HK-2 (cell line): ENCODE measurements around the gene MORF4L1.
A peak's percentile ranks its signal among the peaks of the same experiment; 100 is the strongest.
"Not testable (repeated sequence)": the region's sequence is repeated elsewhere in the genome, so short reads cannot be mapped to it uniquely, and the experiment has no call there.

Experiments
- DNase-seq: peaks from one replicate; pipeline ENCODE4 v3.0.0-alpha.2; 2018; ENCODE audit not compliant: unreplicated experiment

The MORF4L1 gene

DNA sequence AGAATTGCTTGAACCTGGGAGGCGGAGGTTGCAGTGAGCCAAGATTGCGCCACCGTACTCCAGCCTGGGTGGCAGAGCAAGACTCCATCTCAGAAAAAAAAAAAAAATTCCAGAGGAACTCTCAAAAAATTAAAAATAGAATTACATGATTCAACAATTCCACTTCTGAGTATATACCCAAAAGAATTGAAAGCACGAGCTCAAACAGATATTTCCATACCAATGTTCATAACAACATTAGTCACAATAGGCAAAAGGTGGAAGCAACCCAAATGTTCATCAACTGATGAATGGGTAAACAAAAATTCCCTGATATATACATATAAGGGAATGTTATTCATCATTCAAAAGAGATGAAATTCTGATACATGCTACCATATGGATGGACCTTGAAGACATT lies 16.9 kb upstream of the MORF4L1 start:
- no peak for DNase-seq

DNA sequence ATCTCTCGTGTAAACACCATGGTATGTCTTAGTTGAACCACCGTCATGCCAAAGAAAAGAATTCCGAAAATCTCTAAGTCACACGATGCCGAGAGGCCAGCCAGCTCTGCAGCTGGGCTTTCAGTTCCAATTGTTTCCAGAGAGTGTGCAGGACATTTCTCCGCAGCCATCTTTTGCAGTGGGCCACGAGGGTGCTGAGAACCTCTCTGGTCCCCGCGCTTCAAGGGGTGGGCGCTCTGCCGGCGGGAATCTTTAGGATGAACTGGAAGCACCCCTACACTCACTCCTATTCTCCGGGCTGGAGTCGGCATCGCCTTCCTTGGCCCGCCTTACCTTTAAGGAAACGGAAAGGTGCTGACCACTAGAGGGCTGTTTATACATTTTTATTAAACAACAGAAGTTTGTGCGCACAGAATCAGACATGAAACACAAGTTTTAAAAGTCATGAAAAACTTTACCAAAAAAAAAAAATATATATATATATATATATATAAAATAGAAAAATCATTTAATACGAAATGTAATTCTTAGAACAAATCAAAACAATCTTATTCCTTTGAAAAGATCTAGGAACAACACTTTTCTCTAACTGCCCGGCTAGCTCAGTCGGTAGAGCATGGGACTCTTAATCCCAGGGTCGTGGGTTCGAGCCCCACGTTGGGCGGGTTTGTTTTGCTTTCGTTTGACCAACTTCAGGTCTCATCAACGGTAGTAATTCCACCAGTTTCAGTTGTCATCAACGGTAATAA lies 12.5 kb upstream of the MORF4L1 start:
- peak; percentile 71 for DNase-seq

DNA sequence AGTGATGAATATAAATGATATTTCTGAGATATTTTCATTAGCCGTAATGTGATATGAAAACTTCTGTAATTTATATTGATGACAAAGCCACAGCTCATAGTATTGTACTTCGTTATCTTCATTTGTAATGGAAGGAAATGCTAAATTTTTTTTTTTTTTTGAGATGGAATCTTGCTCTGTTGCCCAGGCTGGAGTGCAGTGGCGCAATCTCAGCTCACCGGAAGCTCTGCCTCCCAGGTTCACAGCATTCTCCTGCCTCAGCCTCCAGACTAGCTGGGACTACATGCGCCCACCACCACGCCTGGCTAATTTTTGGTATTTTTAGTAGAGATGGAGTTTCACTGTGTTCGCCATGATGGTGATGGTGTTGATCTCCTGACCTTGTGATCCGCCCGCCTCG lies 7.1 kb upstream of the MORF4L1 start:
- DNase-seq = not testable (repeated sequence)

GRCh38 chr15:78866031-78866430 lies 6.7 kb upstream of the MORF4L1 start:
- DNase-seq = not testable (repeated sequence)

GRCh38 chr15:78866803-78867202 lies 5.9 kb upstream of the MORF4L1 start:
- no peak for DNase-seq

GRCh38 chr15:78868366-78868765 lies 4.3 kb upstream of the MORF4L1 start:
- no peak for DNase-seq

- DNase-seq = not testable (repeated sequence)
Observed at GRCh38 chr15:78871483-78872127, 1.1 kb upstream of the MORF4L1 start.

- DNase-seq = peak; percentile 79
Observed at GRCh38 chr15:78872972-78873792, 492 bp downstream of the MORF4L1 start.

DNA sequence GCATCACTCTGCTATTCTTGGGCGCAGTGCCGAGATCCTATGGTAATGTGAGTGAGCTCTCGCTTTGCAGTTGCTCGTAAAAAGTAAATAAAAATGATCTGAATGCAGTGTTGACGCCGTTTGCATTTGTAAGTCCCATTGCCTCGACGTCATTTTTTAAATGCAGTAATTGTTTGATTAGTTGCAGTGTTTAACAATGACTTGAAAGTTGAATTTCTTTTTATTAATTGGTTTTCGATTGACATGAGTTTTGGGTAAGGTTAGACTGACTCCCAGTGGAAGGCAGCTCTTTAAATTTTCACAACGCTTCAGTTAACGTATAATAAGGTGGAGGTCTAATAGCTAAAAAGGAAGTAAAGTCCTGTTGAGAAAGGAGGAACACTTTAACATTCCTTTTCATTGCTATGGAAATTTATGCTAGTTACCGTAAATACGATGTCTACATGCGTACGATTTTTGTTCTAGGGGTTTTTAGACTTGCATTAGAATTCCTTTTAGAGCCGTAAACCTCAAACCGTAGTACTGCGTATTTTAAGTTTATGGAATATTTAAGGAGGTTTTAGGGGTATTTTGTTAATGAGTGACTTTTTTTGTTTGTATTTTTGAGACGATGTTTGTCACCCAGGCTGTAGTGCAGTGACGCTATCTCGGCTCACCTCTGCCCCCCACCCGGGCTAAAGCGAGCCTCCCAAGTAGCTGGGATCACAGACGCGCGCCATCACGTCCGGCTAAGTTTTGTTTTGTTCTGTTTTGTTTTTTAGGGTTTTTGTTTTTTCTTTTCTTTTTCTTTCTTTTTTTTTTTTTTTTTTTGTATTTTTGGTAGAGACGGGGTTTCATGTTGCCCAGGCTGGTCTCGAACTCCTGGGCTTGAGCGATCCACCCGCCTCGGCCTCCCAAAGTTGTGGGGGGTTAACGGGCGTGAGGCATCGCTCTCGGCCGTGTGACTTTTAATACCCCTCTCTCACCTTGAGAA lies 1.4 kb downstream of the MORF4L1 start:
- DNase-seq = no peak

GRCh38 chr15:78875107-78875914 lies 2.6 kb downstream of the MORF4L1 start:
- no peak for DNase-seq

DNA sequence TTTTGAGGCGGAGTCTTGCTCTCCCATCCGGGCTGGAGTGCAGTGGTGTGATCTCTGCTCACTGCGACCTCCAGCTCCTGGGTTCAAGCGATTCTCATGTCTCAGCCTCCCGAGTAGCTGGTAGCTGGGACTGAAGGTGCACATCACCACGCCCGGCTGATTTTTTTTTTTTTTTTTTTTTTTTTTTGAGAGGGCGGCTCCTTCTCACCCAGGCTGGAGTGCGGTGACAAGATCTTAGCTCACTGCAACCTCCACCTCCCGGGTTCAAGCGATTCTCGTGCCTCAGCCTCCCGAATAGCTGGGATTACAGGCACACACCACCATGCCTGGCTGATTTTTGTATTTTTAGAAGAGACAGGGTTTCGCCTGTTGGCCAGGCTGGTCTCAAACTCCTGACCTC lies 4.3 kb downstream of the MORF4L1 start:
- not testable (repeated sequence) for DNase-seq

- no peak for DNase-seq
Observed at GRCh38 chr15:78878356-78878755, 5.7 kb downstream of the MORF4L1 start.

GRCh38 chr15:78879517-78880241 lies 7.0 kb downstream of the MORF4L1 start:
- DNase-seq = no peak

GRCh38 chr15:78880242-78880533 lies 7.5 kb downstream of the MORF4L1 start:
- no peak for DNase-seq

DNA sequence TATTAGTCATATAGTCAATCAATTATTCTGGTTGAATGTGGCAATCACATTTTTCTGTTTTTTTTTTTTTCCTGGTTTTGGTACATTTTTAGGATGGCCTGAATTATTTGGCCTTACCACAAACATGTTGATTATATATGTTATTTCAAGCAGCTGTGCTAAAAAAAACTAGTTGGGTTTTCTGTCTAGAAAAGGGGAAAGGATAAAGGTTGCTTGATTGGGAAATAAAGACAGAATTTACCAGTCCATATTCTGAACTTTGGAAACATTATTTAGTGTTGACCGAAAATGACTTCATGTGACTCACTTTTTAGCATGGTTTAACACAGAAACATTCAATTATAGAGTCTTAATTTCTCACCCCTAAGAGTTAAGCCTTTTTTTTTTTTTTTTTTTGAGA lies 8.1 kb downstream of the MORF4L1 start:
- no peak for DNase-seq

- no peak for DNase-seq
Observed at GRCh38 chr15:78881681-78882080, 9.0 kb downstream of the MORF4L1 start.

DNA sequence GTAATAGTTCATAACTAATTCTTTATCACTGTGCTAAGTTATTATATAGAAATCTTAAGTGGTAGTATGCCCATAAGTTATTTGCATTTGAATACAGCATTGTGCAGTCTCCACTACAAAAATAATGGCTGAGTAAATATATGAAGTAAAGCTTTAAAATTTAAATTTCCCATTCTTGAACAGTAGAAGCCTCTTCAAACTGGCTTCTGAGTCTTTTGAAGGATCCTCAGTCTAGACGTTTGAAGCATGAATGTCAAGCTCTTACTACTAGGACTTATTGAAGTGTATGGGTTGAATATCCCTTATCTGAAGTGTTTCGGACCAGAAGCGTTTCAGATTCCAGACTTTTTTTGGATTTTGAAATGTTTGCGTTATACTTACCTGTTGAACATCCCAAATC lies 16.3 kb downstream of the MORF4L1 start:
- no peak for DNase-seq

DNA sequence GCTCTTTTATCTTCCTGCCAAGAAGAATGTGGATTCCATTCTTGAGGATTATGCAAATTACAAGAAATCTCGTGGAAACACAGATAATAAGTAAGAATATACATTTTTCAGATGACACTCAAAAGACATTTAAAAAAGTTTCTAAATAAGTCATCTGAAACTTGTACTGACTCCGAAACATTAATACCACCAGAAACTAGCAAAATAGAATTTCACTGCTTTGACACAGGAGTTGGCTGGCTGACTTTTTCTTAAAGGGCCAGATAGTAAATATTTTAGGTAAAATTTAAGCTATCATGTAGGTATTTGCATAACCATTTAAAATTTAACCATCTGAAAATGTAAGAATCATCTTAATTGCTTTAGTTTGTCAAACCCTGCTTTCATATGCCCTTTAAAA lies 20.8 kb downstream of the MORF4L1 start:
- no peak for DNase-seq

DNA sequence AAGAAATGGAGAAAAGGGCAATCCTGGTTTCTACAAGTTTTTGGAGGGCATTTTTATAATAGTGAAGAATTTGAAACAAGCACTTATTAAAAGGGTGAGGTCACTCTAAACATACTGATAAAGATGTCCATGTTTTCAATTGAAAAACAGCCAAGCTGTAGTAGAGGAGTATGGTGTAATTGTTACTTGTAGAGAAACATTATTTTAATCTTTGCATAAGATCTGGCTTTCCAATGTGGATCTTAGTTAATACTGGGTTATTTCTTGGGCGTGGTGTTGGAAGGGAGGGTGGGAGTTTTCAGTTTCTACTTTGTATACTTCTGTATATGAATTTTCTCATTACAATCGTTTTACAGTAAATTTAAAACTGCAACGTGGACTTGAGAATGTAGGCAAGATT lies 22.8 kb downstream of the MORF4L1 start:
- no peak for DNase-seq

DNA sequence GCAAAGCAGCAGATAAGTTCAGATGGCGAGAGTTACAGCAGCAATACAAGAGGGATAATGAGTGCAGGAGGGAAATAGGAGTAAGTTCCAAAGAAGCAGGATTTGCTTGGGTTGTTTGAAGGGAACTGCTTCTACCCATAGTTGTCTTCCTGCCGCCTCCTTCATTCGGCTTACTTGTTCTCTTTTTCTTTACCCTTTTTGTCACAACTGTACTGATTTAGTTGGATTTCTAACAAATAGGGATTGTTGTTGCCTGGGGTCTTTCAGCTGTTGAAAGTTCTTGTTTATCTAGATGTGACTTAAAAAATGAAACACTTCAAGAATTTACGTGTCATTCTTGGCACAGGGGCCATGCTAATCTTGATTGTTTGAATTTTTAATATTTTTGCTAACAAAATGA lies 25.9 kb downstream of the MORF4L1 start:
- no peak for DNase-seq
